NCI-H2196 (cell line): Measurements from ENCODE around the gene LRP8.

Experiments used
- DNase-seq: peaks from one replicate; lab custom pipeline; 2025; ENCODE audit not compliant: unreplicated experiment; lab: John Stamatoyannopoulos, UW

The LRP8 gene

GRCh38 chr1:53324321-53324720 is 3.5 kb downstream of the LRP8 start:
- DNase-seq = no peak

GRCh38 chr1:53323316-53323715 is 4.6 kb downstream of the LRP8 start:
- no peak for DNase-seq

- no peak for DNase-seq
These were observed 5.9 kb downstream of the LRP8 start for GRCh38 chr1:53321776-53322602.

GRCh38 chr1:53321366-53321765 is 6.5 kb downstream of the LRP8 start:
- no peak for DNase-seq

- DNase-seq = no peak
These were observed 7.2 kb downstream of the LRP8 start for GRCh38 chr1:53320646-53321045.

GRCh38 chr1:53319296-53320101 is 8.4 kb downstream of the LRP8 start:
- DNase-seq = no peak

GRCh38 chr1:53317646-53318539 is 10.0 kb downstream of the LRP8 start:
- no peak for DNase-seq

- no peak for DNase-seq
These were observed 10.9 kb downstream of the LRP8 start for GRCh38 chr1:53316766-53317581.

- no peak for DNase-seq
These were observed 11.5 kb downstream of the LRP8 start for GRCh38 chr1:53316424-53316765.

GRCh38 chr1:53315456-53316423 is 12.1 kb downstream of the LRP8 start:
- no peak for DNase-seq

GRCh38 chr1:53315046-53315445 is 12.8 kb downstream of the LRP8 start:
- no peak for DNase-seq

- no peak for DNase-seq
These were observed 13.3 kb downstream of the LRP8 start for GRCh38 chr1:53314606-53315005.

- no peak for DNase-seq
These were observed 13.8 kb downstream of the LRP8 start for GRCh38 chr1:53314096-53314495.

GRCh38 chr1:53313556-53313955 is 14.3 kb downstream of the LRP8 start:
- DNase-seq = no peak

GRCh38 chr1:53311702-53312305 is 16.1 kb downstream of the LRP8 start:
- no peak for DNase-seq

GRCh38 chr1:53310847-53311681 is 16.8 kb downstream of the LRP8 start:
- no peak for DNase-seq

GRCh38 chr1:53309802-53310201 is 18.1 kb downstream of the LRP8 start:
- no peak for DNase-seq

GRCh38 chr1:53308506-53308905 is 19.4 kb downstream of the LRP8 start:
- no peak for DNase-seq
